ENCODE results near the gene SAMD10. TPM values are rescaled to one million over a fixed set of nuclear protein-coding genes. Genes with fewer than 3 reads are reported as not detected.
"Not testable (repeated sequence)": the region's sequence is repeated elsewhere in the genome, so short reads cannot be mapped to it uniquely, and the experiment has no call there.

Gene SAMD10
- total and polyA plus RNA-seq, 8 donors: 1.3 to 7.3 (median 3.6) TPM

DNA sequence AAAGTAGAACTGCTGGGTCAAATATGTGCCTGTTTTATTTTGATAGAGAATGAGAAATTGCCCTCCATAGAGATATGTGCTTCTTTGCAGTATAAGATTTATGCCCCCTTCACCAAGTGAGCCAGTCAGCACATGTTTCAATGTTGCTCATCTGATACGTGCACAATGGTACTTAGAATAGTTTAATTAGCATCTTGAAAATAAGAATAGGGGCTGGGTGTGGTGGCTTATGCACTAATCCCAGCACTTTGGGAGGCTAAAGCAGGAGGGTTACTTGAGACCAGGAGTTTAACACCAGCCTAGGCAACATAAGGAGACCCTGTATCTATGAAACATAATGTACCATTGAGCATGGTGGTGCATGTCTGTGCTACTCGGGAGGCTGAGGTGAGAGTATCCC lies 36.2 kb upstream of the SAMD10 start:
- no peaks in the 10 kb centered on the region for H3K9me3 ChIP-seq
- no peak for ATAC-seq
- no peak for FAIRE-seq
- WGBS, 2 donors: 81 to 95% methylated on average over 2 of the region's 2 CpGs
- peaks cover 4 to 76% (median 20%) of the 10 kb centered on the region in 3 donors for H3K36me3 ChIP-seq
- H3K27me3 ChIP-seq: no peaks in the 10 kb centered on the region
- no peak overlapping the region for H3K4me3 ChIP-seq
- DNase-seq: no peak
- intact Hi-C loops (cut with DNase I): no loop called here
- no peaks in the 10 kb centered on the region for H3K4me1 ChIP-seq
- no peak overlapping the region for H3K27ac ChIP-seq
- TF ChIP-seq, protein P1, sequence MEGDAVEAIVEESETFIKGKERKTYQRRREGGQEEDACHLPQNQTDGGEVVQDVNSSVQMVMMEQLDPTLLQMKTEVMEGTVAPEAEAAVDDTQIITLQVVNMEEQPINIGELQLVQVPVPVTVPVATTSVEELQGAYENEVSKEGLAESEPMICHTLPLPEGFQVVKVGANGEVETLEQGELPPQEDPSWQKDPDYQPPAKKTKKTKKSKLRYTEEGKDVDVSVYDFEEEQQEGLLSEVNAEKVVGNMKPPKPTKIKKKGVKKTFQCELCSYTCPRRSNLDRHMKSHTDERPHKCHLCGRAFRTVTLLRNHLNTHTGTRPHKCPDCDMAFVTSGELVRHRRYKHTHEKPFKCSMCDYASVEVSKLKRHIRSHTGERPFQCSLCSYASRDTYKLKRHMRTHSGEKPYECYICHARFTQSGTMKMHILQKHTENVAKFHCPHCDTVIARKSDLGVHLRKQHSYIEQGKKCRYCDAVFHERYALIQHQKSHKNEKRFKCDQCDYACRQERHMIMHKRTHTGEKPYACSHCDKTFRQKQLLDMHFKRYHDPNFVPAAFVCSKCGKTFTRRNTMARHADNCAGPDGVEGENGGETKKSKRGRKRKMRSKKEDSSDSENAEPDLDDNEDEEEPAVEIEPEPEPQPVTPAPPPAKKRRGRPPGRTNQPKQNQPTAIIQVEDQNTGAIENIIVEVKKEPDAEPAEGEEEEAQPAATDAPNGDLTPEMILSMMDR (IDR thresholded peaks at IDR 0.05): no peak

DNA sequence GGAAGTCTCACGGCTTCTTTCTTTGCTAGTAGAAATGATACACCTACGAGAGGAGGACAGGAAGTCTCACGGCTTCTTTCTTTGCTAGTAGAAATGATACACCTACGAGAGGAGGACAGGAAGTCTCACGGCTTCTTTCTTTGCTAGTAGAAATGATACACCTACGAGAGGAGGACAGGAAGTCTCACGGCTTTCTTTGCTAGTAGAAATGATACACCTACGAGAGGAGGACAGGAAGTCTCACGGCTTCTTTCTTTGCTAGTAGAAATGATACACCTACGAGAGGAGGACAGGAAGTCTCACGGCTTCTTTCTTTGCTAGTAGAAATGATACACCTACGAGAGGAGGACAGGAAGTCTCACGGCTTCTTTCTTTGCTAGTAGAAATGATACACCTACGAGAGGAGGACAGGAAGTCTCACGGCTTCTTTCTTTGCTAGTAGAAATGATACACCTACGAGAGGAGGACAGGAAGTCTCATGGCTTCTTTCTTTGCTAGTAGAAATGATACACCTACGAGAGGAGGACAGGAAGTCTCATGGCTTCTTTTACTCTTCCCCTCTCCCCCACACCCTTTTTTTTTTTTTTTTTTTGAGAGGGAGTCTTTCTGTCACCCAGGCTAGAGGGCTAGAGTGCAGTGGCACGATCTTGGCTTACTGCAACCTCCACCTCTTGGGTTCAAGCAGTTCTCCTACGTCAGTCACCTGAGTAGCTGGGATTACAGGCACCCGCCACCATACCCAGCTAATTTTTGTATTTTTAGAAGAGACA lies 33.1 kb upstream of the SAMD10 start:
- H3K4me1 ChIP-seq; H3K9me3 ChIP-seq; ATAC-seq; H3K27ac ChIP-seq; H3K4me3 ChIP-seq; FAIRE-seq; intact Hi-C loops (cut with DNase I); H3K27me3 ChIP-seq; DNase-seq: not testable (repeated sequence)
- peaks cover 11 to 57% (median 19%) of the 10 kb centered on the region in 3 donors for H3K36me3 ChIP-seq
- WGBS, 2 donors: 94% methylated on average over 11 of the region's 20 CpGs

DNA sequence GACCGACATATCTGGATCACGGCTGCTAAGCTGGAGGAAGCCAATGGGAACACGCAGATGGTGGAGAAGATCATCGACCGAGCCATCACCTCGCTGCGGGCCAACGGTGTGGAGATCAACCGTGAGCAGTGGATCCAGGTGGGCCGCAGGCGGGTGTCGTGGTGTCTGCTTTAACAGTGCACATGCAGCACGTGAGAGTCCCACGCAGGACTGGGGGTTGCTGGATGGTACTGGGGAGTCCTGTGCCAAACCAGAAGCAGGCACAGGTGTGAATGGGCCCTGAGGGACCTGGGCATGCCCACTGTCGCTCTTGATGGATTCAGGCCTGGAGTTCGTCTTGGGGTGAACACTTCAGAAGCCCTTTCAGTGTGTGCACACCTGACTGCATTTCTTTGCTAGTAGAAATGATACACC lies 31.9 kb upstream of the SAMD10 start:
- no peak overlapping the region for H3K27ac ChIP-seq
- no peak overlapping the region for H3K4me3 ChIP-seq
- no peaks in the 10 kb centered on the region for H3K27me3 ChIP-seq
- H3K4me1 ChIP-seq: no peaks in the 10 kb centered on the region
- no peaks in the 10 kb centered on the region for H3K9me3 ChIP-seq
- DNase-seq (no peak), ATAC-seq (no peak), FAIRE-seq (no peak)
- peaks cover 11 to 52% (median 15%) of the 10 kb centered on the region in 3 donors for H3K36me3 ChIP-seq
- TF ChIP-seq, protein P1 (IDR thresholded peaks at IDR 0.05): no peak
- 95 to 98% methylated on average over 16 of the region's 16 CpGs for WGBS, 2 donors
- intact Hi-C loops (cut with DNase I): no loop called here

DNA sequence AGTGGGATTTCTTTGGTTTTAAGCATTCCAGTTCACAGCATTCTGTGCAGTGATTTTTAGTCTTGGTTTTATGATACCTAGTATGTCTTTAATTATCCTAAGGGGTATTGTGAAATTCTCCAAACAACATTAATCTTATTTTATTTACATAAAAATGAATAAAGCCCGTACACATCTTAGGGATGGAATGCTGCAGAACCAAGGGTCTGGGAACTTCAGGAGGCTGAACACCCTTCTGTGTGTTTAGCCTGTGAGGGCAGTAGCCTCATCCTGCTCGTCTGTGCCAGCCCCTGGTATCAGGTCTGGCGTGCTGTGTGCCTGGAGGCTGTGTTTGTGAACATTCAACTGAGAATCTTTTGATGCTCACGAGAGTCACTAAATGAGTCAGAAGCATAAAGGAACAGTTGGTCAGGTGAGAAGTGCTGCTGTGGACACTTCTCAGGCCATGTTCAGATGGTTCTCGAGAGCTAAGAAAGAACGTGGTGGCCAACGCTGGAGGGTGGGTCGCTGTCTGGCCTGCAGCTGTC lies 31.3 kb upstream of the SAMD10 start:
- intact Hi-C loops (cut with DNase I): no loop called here
- FAIRE-seq (no peak), DNase-seq (no peak)

DNA sequence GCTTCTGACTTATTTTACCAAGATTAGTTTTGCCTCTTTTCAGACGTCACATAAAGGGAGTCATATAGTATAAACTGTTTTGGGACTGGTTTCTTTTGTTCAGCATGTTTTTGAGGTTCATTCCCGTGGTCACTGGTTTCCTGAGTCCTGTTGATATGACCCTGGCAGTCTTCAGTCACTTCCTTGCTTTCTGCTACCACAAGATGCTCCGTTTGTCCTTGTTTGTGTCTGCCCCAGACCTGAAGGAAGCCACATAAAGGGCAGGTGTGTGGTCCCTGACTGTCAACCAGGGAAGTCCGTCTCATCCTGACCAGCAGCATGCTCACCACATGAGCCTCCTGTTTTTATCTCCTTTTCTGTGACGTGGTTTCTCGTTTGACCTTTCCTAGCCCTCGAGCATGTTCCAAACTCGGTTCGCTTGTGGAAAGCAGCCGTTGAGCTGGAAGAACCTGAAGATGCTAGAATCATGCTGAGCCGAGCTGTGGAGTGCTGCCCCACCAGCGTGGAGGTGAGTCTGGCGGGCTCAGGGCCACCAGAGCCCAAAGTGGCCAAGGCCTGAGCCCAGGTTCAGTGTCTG lies 30.5 kb upstream of the SAMD10 start:
- FAIRE-seq (no peak), DNase-seq (no peak), ATAC-seq (no peak)
- TF ChIP-seq, protein P1 (IDR thresholded peaks at IDR 0.05): no peak
- Histone ChIP-seq H3K9me3 (no peaks in the 10 kb centered on the region), H3K27me3 (no peaks in the 10 kb centered on the region), H3K36me3 (peaks cover 11 to 44% (median 13%) of the 10 kb centered on the region in 3 donors), H3K4me1 (no peaks in the 10 kb centered on the region), H3K27ac (no peak overlapping the region), H3K4me3 (no peak overlapping the region)
- 90 to 94% methylated on average over 13 of the region's 13 CpGs for WGBS, 2 donors
- intact Hi-C loops (cut with DNase I): no loop called here

More for the DNA sequence above, 31.3 kb upstream of the SAMD10 start:
- H3K4me1 ChIP-seq: no peaks in the 10 kb centered on the region
- H3K27ac ChIP-seq: no peak overlapping the region
- no peaks in the 10 kb centered on the region for H3K9me3 ChIP-seq
- no peak for ATAC-seq
- no peaks in the 10 kb centered on the region for H3K27me3 ChIP-seq
- H3K36me3 ChIP-seq: peaks cover 11 to 50% (median 15%) of the 10 kb centered on the region in 3 donors
- no peak overlapping the region for H3K4me3 ChIP-seq
- TF ChIP-seq, protein P1 (IDR thresholded peaks at IDR 0.05): no peak
- 78 to 80% methylated on average over 8 of the region's 8 CpGs for WGBS, 2 donors
